Endothelial cell of umbilical vein (primary cell): ENCODE results near the gene YTHDC2. TPM values are rescaled to one million over a fixed set of nuclear protein-coding genes. Genes with fewer than 3 reads are reported as not detected.

ENCODE experiments used
- polyA plus RNA-seq, 4 experiments: library from polyadenylated mRNA; depleted of rRNA in 3 of 4; stranded (reverse) in 3 of 4; unstranded in 1 of 4; fragments of >200 nt; gene quantifications; 2 replicates each; pipeline versions ENCODE4 v1.2.1 to v1.2.3, GENCODE V29; 2011 to 2012; ENCODE audit warnings: missing spikeins in 1 of 4
- small RNA-seq: library from RNA; depleted of rRNA; stranded (forward); fragments of <200 nt; gene quantifications from one replicate; pipeline ENCODE3, GENCODE V24; 2012; ENCODE audit warnings: low replicate concordance, low read depth; ENCODE audit not compliant: insufficient read depth, insufficient read length
- total RNA-seq: library from RNA; stranded (reverse); gene quantifications from 2 replicates; pipeline ENCODE4 v1.2.3, GENCODE V29; 2021

YTHDC2 gene
- total and polyA plus RNA-seq, 2 donors (not counting 3 experiments of a cell fraction or from before 2014, with no cell fraction given): 7.6 to 40.7 TPM

Small RNA genes lying within 50 kb of the gene (small RNA-seq; reads per million reads assigned to genes)
- not detected for gene RNU4ATAC13P

Other genes starting within 250 kb of the YTHDC2 start
- 0.12 TPM in 1 of 2 replicates, not detected in the other for gene TSSK1B, start 78.7 kb upstream of the YTHDC2 start, total RNA-seq
- gene TSSK1B, start 78.7 kb upstream of the YTHDC2 start, polyA plus RNA-seq: 0.03 TPM in 1 of 2 replicates, not detected in the other
- gene MCC, start 25.2 kb upstream of the YTHDC2 start, total RNA-seq: 23.0 and 27.5 TPM in 2 replicates
- 4.4 and 6.9 TPM in 2 replicates for gene MCC, start 25.2 kb upstream of the YTHDC2 start, polyA plus RNA-seq